Daoy (cell line): Measurements from ENCODE around the gene KRTAP9-7. TPM values are rescaled to one million over a fixed set of nuclear protein-coding genes. Genes with fewer than 3 reads are reported as not detected.
"Not testable (repeated sequence)": the region's sequence is repeated elsewhere in the genome, so short reads cannot be mapped to it uniquely, and the experiment has no call there.

Experiments
- DNase-seq: peaks from one replicate; pipeline ENCODE4 v3.0.0-alpha.2; 2015; ENCODE audit warnings: low read depth
- total RNA-seq: library from RNA; depleted of rRNA; stranded (reverse); fragments of >200 nt; shearing (Covaris generic); gene quantifications from 2 replicates; pipeline ENCODE4 v1.2.3, GENCODE V29; 2014; rRNA removed

The KRTAP9-7 gene, protein sequence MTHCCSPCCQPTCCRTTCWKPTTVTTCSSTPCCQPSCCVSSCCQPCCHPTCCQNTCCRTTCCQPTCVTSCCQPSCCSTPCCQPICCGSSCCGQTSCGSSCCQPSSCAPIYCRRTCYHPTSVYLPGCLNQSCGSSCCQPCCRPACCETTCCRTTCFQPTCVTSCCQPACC
- not detected in 2 replicates for total RNA-seq

DNA sequence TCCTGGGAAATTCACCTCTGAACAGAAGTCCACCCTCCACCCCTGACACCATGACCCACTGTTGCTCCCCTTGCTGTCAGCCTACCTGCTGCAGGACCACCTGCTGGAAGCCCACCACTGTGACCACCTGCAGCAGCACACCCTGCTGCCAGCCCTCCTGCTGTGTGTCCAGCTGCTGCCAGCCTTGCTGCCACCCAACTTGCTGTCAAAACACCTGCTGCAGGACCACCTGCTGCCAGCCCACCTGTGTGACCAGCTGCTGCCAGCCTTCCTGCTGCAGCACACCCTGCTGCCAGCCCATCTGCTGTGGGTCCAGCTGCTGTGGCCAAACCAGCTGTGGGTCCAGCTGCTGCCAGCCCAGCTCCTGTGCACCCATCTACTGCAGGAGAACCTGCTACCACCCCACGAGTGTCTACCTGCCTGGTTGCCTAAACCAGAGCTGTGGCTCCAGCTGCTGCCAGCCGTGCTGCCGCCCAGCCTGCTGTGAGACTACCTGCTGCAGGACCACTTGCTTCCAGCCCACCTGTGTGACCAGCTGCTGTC lies at the start of gene KRTAP9-7:
TSS of gene KRTAP9-7 (plus strand) at position 51 of the 543 bp plus-strand sequence. CDS start at position 51, 0 bp downstream.
- not testable (repeated sequence) for DNase-seq

DNA sequence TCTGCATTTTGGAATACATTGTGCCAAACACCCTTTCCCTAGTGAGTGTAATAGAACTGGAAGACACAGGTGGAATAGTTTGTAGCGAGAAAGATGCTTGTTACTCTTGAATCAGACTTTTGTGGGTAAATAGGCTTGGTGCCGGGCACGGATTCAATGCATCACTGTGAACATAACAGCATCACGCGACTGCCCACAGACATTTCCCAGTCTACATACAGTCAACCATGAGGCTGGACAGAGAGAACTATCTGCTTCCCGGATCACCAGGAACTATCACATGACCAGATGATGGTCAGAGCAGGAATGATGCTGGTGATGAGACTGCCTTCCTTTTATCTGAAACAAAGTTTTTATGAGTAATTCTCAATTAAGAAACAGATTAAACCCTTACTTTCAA lies 49.4 kb upstream of the KRTAP9-7 start:
- no peak for DNase-seq

DNA sequence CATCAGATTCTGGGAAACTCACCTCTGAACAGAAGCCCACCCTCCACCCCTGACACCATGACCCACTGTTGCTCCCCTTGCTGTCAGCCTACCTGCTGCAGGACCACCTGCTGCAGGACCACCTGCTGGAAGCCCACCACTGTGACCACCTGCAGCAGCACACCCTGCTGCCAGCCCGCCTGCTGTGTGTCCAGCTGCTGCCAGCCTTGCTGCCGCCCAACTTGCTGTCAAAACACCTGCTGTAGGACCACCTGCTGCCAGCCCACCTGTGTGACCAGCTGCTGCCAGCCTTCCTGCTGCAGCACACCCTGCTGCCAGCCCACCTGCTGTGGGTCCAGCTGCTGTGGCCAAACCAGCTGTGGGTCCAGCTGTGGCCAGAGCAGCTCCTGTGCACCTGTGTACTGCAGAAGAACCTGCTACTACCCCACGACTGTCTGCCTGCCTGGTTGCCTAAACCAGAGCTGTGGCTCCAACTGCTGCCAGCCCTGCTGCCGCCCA lies 48.9 kb upstream of the KRTAP9-7 start, which contains the start of gene KRTAP9-2:
TSS of gene KRTAP9-2 (plus strand) at position 51 of the 498 bp plus-strand sequence. CDS start at position 58, 7 bp downstream.
- DNase-seq = not testable (repeated sequence)

DNA sequence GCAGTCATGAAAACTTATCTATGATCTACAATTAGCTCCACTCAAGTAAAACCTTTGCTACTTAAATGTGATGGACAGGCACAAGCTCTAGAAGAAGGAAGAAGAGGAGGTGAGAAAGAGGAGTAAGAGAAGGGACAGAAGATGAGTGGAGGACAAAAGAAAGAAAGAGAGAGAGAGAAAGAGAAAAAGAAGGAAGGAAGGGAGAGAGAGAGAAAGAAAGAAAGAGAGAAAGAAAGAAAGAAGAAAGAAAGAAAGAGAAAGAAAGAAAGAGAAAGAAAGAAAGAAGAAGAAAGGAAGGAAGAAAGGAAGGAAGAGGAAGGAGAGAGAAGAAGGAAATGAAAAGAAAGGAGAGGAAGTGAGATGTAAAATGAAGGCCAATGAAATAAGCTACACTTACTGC lies 45.4 kb upstream of the KRTAP9-7 start:
- no peak for DNase-seq

DNA sequence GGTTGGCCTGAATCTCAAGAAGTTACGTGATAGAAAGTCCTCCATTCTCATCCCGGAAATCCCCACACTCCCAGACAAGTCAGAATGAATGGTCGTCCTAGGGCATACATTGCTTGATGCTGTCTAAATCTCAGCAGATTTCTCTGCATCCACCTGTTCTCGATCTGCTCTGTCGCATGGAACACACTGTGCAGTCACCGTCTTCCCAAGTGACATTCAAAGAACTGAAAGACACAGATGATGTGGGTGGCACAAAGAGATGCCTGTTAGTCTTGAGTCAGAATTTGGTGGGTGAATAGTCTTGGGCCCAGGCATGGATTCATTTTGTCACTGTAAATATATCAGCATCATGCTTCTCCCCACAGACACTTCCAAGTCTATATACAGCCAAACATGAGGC lies 43.8 kb upstream of the KRTAP9-7 start:
- DNase-seq = no peak

DNA sequence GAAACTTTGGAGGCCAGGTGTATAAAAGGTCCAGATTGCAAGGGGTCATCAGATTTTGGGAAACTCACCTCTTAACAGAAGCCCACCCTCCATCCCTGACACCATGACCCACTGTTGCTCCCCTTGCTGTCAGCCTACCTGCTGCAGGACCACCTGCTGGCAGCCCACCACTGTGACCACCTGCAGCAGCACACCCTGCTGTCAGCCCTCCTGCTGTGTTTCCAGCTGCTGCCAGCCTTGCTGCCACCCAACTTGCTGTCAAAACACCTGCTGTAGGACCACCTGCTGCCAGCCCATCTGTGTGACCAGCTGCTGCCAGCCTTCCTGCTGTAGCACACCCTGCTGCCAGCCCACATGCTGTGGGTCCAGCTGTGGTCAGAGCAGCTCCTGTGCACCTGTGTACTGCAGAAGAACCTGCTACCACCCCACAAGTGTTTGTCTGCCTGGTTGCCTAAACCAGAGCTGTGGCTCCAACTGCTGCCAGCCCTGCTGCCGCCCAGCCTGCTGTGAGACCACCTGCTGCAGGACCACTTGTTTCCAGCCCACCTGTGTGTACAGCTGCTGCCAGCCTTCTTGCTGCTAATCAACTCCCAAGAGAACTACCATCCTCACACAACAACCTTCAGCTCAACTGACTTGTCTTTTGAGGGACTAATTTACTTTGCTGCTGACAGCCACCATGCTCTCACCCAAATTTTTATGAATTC lies 42.9 kb upstream of the KRTAP9-7 start, which contains the start of gene KRTAP9-3:
TSS of gene KRTAP9-3 (plus strand) at position 51 of the 707 bp plus-strand sequence. CDS start at position 104, 53 bp downstream.
- DNase-seq = not testable (repeated sequence)

DNA sequence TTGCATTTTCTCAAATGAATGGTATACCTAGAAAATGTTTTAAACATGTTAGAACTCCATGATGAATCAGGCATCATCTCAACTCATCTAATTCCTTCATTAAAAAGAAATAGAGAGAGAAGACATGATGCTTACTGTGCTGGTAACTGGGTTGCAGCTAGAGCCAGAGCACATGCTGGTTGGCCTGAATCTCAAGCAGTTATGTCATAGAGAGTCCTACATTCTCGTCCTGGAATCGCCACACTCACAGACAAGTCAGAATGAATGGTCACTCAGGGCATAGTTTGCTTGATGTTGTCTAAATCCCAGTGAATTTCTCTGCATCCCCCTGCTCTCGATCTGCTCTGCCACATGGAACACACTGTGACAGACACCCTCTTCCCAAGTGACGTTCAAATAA lies 38.4 kb upstream of the KRTAP9-7 start:
- not testable (repeated sequence) for DNase-seq

DNA sequence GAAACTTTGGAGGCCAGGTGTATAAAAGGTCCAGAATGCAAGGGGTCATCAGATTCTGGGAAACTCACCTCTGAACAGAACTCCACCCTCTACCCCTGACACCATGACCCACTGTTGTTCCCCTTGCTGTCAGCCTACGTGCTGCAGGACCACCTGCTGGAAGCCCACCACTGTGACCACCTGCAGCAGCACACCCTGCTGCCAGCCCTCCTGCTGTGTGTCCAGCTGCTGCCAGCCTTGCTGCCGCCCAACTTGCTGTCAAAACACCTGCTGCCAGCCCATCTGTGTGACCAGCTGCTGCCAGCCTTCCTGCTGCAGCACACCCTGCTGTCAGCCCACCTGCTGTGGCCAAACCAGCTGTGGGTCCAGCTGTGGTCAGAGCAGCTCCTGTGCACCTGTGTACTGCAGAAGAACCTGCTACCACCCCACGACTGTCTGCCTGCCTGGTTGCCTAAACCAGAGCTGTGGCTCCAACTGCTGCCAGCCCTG lies 37.5 kb upstream of the KRTAP9-7 start, which contains the start of gene KRTAP9-8:
TSS of gene KRTAP9-8 (plus strand) at position 51 of the 489 bp plus-strand sequence. CDS start at position 104, 53 bp downstream.
- DNase-seq = not testable (repeated sequence)

DNA sequence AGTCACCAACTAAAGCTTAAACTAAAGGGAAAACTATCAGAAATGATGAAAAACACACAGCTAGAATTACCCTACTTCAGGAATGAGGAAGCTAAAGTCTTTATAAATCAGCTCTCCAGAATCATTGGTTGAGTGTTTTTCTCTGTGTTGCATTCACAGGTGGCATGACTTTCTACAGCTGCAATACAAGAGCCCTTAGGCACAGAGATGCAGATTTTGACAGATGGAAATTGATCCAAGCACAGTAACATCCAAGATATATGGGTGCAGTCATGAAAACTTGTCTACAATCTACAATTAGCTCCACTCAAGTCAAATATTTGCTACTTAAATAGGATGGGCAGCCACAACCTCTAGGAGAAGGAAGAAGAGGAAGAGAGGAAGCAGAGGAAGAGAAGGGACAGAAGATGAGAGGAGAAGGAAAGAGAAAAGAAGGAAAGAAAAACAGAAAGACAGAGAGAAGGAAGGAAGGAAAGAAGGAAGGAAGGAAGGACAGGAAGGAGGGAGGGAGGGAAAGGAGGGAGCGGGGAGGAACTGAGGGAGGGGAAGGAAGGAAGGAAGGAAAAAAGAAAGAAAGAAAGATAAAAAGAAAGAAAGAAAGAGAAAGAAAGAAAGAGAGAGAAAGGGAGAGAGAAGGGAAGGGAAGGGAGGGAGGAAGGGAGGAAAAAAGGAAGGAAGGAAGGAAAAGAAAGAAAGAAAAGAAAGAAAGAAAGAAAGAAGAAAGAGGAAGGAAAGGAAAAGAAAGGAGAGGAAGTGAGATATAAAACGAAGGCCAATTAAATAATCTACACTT lies 28.3 kb upstream of the KRTAP9-7 start:
- DNase-seq = not testable (repeated sequence)

DNA sequence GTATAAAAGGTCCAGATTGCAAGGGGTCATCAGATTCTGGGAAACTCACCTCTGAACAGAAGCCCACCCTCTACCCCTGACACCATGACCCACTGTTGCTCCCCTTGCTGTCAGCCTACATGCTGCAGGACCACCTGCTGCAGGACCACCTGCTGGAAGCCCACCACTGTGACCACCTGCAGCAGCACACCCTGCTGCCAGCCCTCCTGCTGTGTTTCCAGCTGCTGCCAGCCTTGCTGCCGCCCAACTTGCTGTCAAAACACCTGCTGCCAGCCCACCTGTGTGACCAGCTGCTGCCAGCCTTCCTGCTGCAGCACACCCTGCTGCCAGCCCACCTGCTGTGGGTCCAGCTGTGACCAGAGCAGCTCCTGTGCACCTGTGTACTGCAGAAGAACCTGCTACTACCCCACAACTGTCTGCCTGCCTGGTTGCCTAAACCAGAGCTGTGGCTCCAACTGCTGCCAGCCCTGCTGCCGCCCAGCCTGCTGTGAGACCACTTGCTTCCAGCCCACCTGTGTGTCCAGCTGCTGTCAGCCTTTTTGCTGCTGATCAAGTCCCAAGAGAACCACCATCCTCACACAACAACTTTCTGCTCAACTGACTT lies 25.8 kb upstream of the KRTAP9-7 start, which contains the start of gene KRTAP9-4:
TSS of gene KRTAP9-4 (plus strand) at position 51 of the 604 bp plus-strand sequence. CDS start at position 85, 34 bp downstream.
- not testable (repeated sequence) for DNase-seq

DNA sequence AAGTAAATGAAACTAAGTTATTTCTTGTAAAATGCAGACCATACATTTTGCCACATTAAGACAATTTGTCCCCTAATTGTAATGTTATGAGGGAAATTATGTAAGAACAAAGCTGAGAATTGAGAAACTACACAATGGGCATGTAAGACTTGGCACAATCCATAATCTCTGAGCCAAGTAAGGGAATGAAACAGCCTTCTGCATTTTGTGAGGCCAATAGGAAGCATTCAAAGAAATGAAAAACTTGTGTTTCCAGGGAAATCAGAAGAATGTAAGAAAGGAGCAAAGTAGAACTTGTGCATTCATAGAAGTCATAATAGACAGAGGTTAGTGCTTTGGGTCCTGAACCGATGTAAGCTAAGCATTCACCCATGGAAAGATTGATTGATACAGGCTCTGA lies 24.2 kb upstream of the KRTAP9-7 start:
- DNase-seq = no peak

DNA sequence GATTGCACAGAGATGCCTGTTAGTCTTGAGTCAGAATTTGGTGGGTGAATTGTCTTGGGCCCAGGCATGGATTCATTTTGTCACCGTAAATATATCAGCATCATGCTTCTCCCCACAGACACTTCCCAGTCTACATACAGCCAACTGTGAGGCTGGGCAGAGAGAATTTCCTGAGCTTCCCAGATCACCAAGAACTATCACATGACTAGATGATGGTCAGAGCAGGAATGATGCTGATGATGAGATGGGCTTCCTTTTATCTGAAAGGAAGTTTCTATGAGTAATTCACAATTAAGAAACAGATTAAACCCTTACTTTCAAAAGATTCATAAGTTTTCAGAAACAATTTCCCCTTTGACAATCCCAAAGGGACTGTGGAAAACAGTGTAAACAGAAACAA lies 20.6 kb upstream of the KRTAP9-7 start:
- no peak for DNase-seq

DNA sequence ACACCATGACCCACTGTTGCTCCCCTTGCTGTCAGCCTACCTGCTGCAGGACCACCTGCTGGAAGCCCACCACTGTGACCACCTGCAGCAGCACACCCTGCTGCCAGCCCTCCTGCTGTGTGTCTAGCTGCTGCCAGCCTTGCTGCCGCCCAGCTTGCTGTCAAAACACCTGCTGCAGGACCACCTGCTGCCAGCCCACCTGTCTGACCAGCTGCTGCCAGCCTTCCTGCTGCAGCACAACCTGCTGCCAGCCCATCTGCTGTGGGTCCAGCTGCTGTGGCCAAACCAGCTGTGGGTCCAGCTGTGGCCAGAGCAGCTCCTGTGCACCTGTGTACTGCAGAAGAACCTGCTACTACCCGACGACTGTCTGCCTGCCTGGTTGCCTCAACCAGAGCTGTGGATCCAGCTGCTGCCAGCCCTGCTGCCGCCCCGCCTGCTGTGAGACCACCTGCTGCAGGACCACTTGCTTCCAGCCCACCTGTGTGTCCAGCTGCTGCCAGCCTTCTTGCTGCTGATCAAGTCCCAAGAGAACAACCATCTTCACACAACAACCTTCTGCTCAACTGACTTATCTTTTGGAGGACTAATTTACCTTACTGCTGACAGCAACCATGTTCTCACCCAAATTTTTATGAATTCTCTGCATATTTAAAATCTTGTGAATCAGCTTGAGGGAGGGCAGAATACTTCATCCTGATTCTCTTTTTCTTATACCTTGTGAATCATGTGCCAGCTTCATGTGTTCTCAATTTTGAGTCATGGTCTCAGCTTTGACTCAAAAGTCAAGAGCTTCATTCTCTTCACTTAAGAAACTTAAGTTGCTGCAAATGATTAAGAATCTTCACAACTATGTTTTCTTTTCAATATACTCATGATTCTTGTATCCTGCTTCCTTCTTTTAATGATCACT lies 19.9 kb upstream of the KRTAP9-7 start, which contains the start of gene KRTAP9-9:
TSS of gene KRTAP9-9 (plus strand) at position 4 of the 910 bp plus-strand sequence.
- DNase-seq = not testable (repeated sequence)

DNA sequence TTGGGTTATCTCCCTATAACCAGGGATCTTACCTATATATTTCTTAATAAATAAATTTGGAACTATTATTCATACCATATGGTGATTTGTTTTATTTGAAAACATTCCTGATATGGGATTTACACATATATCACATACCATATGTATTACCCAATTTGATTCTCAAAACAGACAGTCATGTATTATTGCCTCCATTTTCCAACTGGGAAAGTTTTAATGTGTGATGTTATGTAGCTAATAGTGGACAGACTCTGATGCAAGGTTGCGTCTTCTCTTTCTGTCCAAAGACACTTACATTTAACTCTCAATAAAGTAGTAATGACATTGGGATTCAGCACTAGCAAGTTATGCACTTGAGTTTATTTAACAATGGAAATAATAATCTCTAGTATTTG lies 19.2 kb upstream of the KRTAP9-7 start:
- no peak for DNase-seq

DNA sequence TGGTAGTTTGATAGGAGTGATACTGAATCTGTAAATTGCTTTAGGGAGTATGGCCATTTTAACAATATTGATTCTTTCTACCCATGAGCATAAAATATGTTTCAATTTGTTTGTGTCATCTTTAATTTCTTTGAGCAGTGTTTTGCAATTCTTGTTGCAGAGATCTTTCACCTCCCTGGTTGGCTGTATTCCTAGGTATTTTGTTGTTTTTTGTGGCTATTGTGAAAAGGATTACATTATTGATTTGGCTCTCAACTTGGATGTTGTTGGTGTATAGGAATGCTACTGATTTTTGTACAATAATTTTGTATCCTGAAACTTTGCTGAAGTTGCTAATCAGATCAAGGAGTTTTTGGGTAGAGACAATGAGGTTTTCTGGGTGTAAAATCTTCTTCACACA lies 17.1 kb upstream of the KRTAP9-7 start:
- DNase-seq = no peak

DNA sequence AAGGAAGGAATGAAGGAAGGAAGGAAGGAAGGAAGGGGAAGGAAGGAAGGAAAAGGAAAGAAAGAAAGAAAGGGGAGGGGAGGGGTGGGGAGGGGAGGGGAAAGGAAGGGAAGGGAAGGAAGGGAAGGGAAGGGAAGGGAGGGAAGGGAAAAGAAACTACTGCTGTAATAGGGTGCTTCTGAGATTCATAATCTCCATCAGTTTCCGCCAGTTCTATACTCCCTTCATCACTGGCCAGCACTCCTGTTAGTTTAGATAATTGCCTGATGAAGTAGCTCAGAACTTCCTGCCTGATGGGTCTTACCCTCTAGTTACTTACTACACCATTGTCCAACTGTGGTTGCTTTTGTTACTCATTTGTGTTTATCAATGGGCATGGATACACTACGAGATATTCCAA lies 12.3 kb upstream of the KRTAP9-7 start:
- no peak for DNase-seq

DNA sequence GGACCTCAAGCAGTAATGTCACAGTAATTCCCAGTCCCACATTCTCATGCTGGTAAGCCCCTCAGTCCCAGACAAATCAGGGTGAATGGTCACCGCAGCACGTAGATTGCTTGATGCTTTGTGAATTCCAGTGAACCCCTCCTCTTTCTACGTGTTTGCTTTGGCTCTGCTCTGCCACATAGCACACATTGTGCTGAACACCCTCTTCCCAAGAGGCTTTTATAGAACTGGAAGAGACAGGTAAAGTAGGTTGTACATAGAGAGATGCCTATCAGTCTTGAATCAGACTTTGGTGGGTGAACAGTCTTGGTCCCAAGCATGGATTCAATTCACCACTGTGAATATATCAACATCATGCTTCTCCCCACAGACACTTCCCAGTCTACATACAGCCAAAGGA lies 10.9 kb upstream of the KRTAP9-7 start:
- DNase-seq = no peak

DNA sequence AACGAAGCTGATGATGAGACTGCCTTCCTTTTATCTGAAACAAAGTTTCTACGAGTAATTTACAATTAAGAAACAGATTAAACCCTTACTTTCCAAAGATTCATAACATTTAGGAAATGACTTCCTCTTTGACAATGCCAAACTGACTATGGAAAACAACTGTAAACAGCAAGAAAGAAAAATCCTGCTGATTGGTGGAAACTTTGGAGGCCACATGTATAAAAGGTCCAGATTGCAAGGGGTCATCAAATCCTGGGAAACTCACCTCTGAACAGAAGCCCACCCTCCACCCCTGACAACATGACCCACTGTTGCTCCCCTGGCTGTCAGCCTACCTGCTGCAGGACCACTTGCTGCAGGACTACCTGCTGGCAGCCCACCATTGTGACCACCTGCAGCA lies 10.4 kb upstream of the KRTAP9-7 start, which contains the start of gene KRTAP9-6:
TSS of gene KRTAP9-6 (plus strand) at position 301 of the 400 bp plus-strand sequence. CDS start at position 301, 0 bp downstream.
- DNase-seq = no peak

DNA sequence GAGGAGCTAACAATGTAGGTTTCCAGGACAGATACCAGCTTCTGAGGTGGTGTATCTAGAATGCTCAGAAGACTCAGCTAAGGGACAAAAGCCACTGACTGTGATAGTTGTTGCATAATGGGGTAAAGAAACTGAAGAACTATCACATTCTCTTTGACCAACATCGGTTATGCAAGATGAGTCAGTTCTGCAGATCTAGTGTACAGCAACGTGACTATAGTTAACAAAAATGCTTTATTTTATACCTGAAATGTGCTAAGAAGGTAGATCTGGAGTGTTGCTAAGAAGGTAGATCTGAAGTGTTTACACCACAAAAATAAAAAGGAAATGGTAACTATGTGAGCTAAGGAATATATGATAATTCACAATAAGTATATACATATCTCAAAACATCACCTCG lies 7.8 kb upstream of the KRTAP9-7 start:
- DNase-seq = no peak

DNA sequence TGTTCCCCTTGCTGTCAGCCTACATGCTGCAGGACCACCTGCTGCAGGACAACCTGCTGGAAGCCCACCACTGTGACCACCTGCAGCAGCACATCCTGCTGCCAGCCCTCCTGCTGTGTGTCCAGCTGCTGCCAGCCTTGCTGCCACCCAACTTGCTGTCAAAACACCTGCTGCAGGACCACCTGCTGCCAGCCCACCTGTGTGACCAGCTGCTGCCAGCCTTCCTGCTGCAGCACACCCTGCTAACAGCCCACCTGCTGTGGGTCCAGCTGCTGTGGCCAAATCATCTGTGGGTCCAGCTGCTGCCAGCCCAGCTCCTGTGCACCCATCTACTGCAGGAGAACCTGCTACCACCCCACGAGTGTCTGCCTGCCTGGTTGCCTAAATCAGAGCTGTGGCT lies 4.2 kb upstream of the KRTAP9-7 start:
- not testable (repeated sequence) for DNase-seq
